HepG2 (cell line): ENCODE data around the gene ZMYND10. TPM values are rescaled to one million over a fixed set of nuclear protein-coding genes. Genes with fewer than 3 reads are reported as not detected.

ENCODE experiments used
- ATF7 ChIP-seq, 2 experiments: fragments of 450-650 bp in 1 of 2; sonication (generic) in 1 of 2; formaldehyde crosslinking in 1 of 2; IDR thresholded peaks; 2 replicates each; pipeline versions ENCODE4 v1.4.0 to v1.6.1; 2016 to 2020; ENCODE audit warnings: antibody characterized with exemption in 1 of 2, mild to moderate bottlenecking in 1 of 2, missing genetic modification reagents in 1 of 2
- HCFC1 ChIP-seq: fragments of 150-350 bp; IDR thresholded peaks from 2 replicates; pipeline ENCODE4 v1.6.1; 2014; ENCODE audit warnings: low read depth, low read length
- JDP2 ChIP-seq: sonication (generic); formaldehyde crosslinking; IDR thresholded peaks from 2 replicates; pipeline ENCODE4 v1.8.1; 2022; ENCODE audit warnings: missing genetic modification reagents, borderline replicate concordance
- NKX3-1 ChIP-seq: sonication (generic); formaldehyde crosslinking; IDR thresholded peaks from 2 replicates; pipeline ENCODE4 v1.5.0; 2020; ENCODE audit warnings: missing genetic modification reagents
- NR3C1 ChIP-seq: sonication (generic); formaldehyde crosslinking; IDR thresholded peaks from 2 replicates; pipeline ENCODE4 v1.4.0; 2020; ENCODE audit warnings: missing genetic modification reagents
- PHF21A ChIP-seq: sonication (generic); formaldehyde crosslinking; IDR thresholded peaks from 2 replicates; pipeline ENCODE4 v1.5.0; 2020; ENCODE audit warnings: mild to moderate bottlenecking, missing genetic modification reagents
- PRMT3 ChIP-seq: sonication (generic); formaldehyde crosslinking; IDR thresholded peaks from 2 replicates; pipeline ENCODE4 v1.8.1; 2022; ENCODE audit warnings: low read depth, mild to moderate bottlenecking, moderate library complexity, missing genetic modification reagents, borderline replicate concordance
- THYN1 ChIP-seq: sonication (generic); formaldehyde crosslinking; IDR thresholded peaks from 2 replicates; pipeline ENCODE4 v1.8.1; 2023; ENCODE audit warnings: low read depth, mild to moderate bottlenecking, moderate library complexity, missing genetic modification reagents, borderline replicate concordance
- ZFP36L1 ChIP-seq: sonication (generic); formaldehyde crosslinking; IDR thresholded peaks from 2 replicates; pipeline ENCODE4 v1.8.0; 2022; ENCODE audit warnings: mild to moderate bottlenecking, missing genetic modification reagents, moderate library complexity
- ZNF232 ChIP-seq: sonication (generic); formaldehyde crosslinking; IDR thresholded peaks from 2 replicates; pipeline ENCODE4 v1.4.0; 2020; ENCODE audit warnings: missing genetic modification reagents, borderline replicate concordance
- ZNF263 ChIP-seq: sonication (generic); formaldehyde crosslinking; IDR thresholded peaks from 2 replicates; pipeline ENCODE4 v1.4.0; 2020; ENCODE audit warnings: missing genetic modification reagents
- ZNF383 ChIP-seq: sonication (generic); formaldehyde crosslinking; IDR thresholded peaks from 2 replicates; pipeline ENCODE4 v1.4.0; 2020; ENCODE audit warnings: missing genetic modification reagents, mild to moderate bottlenecking, borderline replicate concordance
- ZNF484 ChIP-seq: sonication (generic); formaldehyde crosslinking; IDR thresholded peaks from 2 replicates; pipeline ENCODE4 v1.5.1; 2020; ENCODE audit warnings: mild to moderate bottlenecking, low read depth, missing genetic modification reagents, borderline replicate concordance
- ZNF720 ChIP-seq: sonication (generic); formaldehyde crosslinking; IDR thresholded peaks from 2 replicates; pipeline ENCODE4 v1.4.0; 2020; ENCODE audit warnings: missing genetic modification reagents
- polyA plus RNA-seq, 8 experiments: library from polyadenylated mRNA; depleted of rRNA in 3 of 8; stranded (reverse) in 7 of 8; unstranded in 1 of 8; fragments of >200 nt; fragmentation: Illumina TruSeq in 4 of 8; extraction: Trizol in 4 of 8; gene quantifications; 2 replicates each; pipeline versions ENCODE4 v1.2.1 to v1.2.3, GENCODE V29; 2011 to 2016; ENCODE audit warnings: low read depth in 4 of 8, missing spikeins in 1 of 8, mixed read lengths in 1 of 8; ENCODE audit not compliant: insufficient read depth in 1 of 8
- total RNA-seq, 5 experiments: library from RNA; depleted of rRNA; stranded (reverse); fragments of >200 nt; fragmentation: Illumina TruSeq; extraction: Trizol; gene quantifications; 2 replicates each; pipeline ENCODE4 v1.2.3, GENCODE V29; 2016; ENCODE audit warnings: low read depth in 1 of 5
- TF ChIP-seq, protein P1 (sequence below): sonication (generic); formaldehyde crosslinking; IDR thresholded peaks from 2 replicates; pipeline ENCODE4 v1.4.0; 2020; ENCODE audit warnings: missing genetic modification reagents, borderline replicate concordance
- TF ChIP-seq, protein P2 (sequence below): conservative IDR thresholded peaks from 2 replicates; pipeline ENCODE4 v1.6.1; 2018; ENCODE audit warnings: missing genetic modification reagents
- TF ChIP-seq, protein P3 (sequence below): sonication (generic); formaldehyde crosslinking; conservative IDR thresholded peaks from 2 replicates; pipeline ENCODE4 v1.4.0; 2020; ENCODE audit warnings: missing genetic modification reagents
- TF ChIP-seq, protein P4 (sequence below): IDR thresholded peaks from 2 replicates; pipeline ENCODE4 v1.6.1; 2016; ENCODE audit warnings: missing biosample characterization, missing genetic modification reagents, low read depth
- TF ChIP-seq, protein P5 (sequence below): sonication (generic); formaldehyde crosslinking; IDR thresholded peaks from 2 replicates; pipeline ENCODE4 v1.4.0; 2020; ENCODE audit warnings: mild to moderate bottlenecking, low read depth, missing genetic modification reagents

ZMYND10 gene
- total and polyA plus RNA-seq, 2 of the 13 experiments (the other 11 are each of a cell fraction or from before 2014, with no cell fraction given): 0.60 to 0.74 TPM

DNA sequence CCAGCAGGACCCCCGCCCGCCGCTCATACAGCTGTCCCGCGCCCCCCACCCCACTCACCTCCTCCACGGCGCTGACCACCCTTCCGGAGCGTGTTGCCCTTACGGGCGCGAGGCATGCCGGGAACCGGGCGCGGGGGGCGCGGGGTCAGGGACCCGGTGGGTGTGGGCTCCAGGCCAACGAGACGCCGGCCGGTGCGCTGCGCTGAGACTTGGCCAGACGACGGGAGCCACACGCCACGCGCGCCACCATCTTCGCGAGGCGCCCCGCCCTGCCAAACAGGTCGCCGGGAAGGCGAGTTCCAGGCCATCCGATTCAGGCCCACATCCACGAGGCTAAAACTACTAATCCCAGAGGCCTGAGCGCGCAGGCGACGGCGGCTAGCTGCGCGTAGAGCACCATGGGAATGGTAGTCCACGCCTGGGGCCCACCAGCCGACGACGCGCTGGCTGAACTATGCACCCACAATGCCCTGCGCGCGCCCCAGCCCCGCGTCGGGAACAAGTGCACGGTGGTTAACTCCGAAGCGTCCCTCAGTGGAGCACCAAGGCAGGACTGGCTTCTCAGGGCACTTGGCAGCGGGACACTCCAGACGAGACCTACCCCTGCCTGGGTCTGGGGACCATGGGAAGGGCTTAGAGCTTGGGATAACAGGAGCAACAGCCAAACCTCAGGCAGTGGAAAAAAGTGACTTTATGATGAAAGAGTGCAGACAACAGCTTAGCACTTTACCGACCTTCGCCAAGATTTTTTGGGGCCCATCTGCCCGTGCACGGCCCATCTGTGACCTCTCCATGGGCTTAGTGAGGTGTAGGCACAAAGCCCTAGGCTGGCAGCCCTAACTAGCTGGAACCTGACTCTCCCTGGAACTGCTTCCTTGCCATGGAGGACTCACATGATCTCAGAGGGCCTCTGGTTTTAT lies 53.1 kb downstream of the ZMYND10 start, which contains the start of gene IFRD2 (continued):
- TF ChIP-seq THYN1 (CRISPR knock-in tag): no peak
- peak; percentile 79 for TF ChIP-seq ZNF263 (CRISPR knock-in tag)
- TF ChIP-seq ZNF383: no peak
- TF ChIP-seq, protein P1, sequence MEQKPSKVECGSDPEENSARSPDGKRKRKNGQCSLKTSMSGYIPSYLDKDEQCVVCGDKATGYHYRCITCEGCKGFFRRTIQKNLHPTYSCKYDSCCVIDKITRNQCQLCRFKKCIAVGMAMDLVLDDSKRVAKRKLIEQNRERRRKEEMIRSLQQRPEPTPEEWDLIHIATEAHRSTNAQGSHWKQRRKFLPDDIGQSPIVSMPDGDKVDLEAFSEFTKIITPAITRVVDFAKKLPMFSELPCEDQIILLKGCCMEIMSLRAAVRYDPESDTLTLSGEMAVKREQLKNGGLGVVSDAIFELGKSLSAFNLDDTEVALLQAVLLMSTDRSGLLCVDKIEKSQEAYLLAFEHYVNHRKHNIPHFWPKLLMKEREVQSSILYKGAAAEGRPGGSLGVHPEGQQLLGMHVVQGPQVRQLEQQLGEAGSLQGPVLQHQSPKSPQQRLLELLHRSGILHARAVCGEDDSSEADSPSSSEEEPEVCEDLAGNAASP (CRISPR knock-in tag): 0 out of 2 replicates have a peak, but pooled peaks have one; percentile 25
- no peak for TF ChIP-seq ZNF484 (CRISPR knock-in tag)
- 0 out of 2 replicates have a peak, but pooled peaks have one; percentile 31 for TF ChIP-seq NKX3-1 (CRISPR knock-in tag)
- TF ChIP-seq NR3C1: no peak
- no peak for TF ChIP-seq ZNF720 (CRISPR knock-in tag)
- TF ChIP-seq, protein P2, sequence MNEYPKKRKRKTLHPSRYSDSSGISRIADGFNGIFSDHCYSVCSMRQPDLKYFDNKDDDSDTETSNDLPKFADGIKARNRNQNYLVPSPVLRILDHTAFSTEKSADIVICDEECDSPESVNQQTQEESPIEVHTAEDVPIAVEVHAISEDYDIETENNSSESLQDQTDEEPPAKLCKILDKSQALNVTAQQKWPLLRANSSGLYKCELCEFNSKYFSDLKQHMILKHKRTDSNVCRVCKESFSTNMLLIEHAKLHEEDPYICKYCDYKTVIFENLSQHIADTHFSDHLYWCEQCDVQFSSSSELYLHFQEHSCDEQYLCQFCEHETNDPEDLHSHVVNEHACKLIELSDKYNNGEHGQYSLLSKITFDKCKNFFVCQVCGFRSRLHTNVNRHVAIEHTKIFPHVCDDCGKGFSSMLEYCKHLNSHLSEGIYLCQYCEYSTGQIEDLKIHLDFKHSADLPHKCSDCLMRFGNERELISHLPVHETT (CRISPR knock-in tag): peak; percentile 67; the same call in 1 of the 2 replicates
- no peak; the same call in 1 of the 2 replicates for TF ChIP-seq PHF21A (CRISPR knock-in tag)
- TF ChIP-seq, protein P3, sequence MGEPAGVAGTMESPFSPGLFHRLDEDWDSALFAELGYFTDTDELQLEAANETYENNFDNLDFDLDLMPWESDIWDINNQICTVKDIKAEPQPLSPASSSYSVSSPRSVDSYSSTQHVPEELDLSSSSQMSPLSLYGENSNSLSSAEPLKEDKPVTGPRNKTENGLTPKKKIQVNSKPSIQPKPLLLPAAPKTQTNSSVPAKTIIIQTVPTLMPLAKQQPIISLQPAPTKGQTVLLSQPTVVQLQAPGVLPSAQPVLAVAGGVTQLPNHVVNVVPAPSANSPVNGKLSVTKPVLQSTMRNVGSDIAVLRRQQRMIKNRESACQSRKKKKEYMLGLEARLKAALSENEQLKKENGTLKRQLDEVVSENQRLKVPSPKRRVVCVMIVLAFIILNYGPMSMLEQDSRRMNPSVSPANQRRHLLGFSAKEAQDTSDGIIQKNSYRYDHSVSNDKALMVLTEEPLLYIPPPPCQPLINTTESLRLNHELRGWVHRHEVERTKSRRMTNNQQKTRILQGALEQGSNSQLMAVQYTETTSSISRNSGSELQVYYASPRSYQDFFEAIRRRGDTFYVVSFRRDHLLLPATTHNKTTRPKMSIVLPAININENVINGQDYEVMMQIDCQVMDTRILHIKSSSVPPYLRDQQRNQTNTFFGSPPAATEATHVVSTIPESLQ (CRISPR knock-in tag): no peak
- no peak for TF ChIP-seq JDP2 (CRISPR knock-in tag)
- peak; percentile 100 for TF ChIP-seq HCFC1
- TF ChIP-seq ZFP36L1 (CRISPR knock-in tag): no peak
- TF ChIP-seq, protein P4, sequence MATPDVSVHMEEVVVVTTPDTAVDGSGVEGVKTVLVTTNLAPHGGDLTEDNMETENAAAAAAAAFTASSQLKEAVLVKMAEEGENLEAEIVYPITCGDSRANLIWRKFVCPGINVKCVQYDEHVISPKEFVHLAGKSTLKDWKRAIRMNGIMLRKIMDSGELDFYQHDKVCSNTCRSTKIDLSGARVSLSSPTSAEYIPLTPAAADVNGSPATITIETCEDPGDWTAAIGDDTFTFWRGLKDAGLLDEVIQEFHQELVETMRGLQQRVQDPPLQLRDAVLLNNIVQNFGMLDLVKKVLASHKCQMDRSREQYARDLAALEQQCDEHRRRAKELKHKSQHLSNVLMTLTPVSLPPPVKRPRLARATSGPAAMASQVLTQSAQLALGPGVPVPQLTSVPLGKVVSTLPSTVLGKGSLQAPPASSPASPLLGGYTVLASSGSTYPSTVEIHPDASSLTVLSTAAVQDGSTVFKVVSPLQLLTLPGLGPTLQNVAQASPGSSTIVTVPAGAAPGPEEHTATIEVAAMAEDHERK: peak; percentile 93
- TF ChIP-seq, protein P5, sequence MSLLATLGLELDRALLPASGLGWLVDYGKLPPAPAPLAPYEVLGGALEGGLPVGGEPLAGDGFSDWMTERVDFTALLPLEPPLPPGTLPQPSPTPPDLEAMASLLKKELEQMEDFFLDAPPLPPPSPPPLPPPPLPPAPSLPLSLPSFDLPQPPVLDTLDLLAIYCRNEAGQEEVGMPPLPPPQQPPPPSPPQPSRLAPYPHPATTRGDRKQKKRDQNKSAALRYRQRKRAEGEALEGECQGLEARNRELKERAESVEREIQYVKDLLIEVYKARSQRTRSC: no peak
- TF ChIP-seq ATF7 (IDR thresholded peaks at IDR 0.05): no peak
- TF ChIP-seq ATF7 (CRISPR knock-in tag; IDR thresholded peaks at IDR 0.05): 0 out of 2 replicates have a peak, but pooled peaks have one; percentile 47
- no peak for TF ChIP-seq ZNF232 (CRISPR knock-in tag)
- TF ChIP-seq PRMT3: no peak
